ENCODE data around the gene NAA10. TPM values are rescaled to one million over a fixed set of nuclear protein-coding genes. Genes with fewer than 3 reads are reported as not detected.

NAA10 gene
- total RNA-seq, 1 donor from 2014 or later = 127 TPM

Other genes starting within 250 kb of the NAA10 start
- gene SLC6A8, start 247.1 kb downstream of the NAA10 start, total RNA-seq = 2.2 and 2.5 TPM in 2 replicates
- 154 TPM in 2 replicates for gene BCAP31, start 210.7 kb downstream of the NAA10 start, total RNA-seq
- gene ABCD1, start 210.2 kb downstream of the NAA10 start, total RNA-seq = 8.8 and 10.1 TPM in 2 replicates
- 0.62 and 0.91 TPM in 2 replicates for gene PLXNB3, start 170.8 kb downstream of the NAA10 start, total RNA-seq
- gene SRPK3, start 154.0 kb downstream of the NAA10 start, total RNA-seq = not detected in 2 replicates
- gene IDH3G, start 140.7 kb downstream of the NAA10 start, total RNA-seq = 70.8 and 72.4 TPM in 2 replicates
- 282 and 303 TPM in 2 replicates for gene SSR4, start 140.4 kb downstream of the NAA10 start, total RNA-seq
- gene PDZD4, start 104.5 kb downstream of the NAA10 start, total RNA-seq = 0.23 and 0.91 TPM in 2 replicates
- gene L1CAM, start 48.9 kb downstream of the NAA10 start, total RNA-seq = 0.83 and 0.98 TPM in 2 replicates
- not detected in 2 replicates for gene AVPR2, start 30.4 kb downstream of the NAA10 start, total RNA-seq
- gene ARHGAP4, start 8.8 kb downstream of the NAA10 start, total RNA-seq = 128 and 135 TPM in 2 replicates
- 11.4 and 12.4 TPM in 2 replicates for gene RENBP, start 9.6 kb upstream of the NAA10 start, total RNA-seq
- 107 and 108 TPM in 2 replicates for gene HCFC1, start 36.8 kb upstream of the NAA10 start, total RNA-seq
- gene TMEM187, start 37.7 kb upstream of the NAA10 start, total RNA-seq = 2.1 and 2.7 TPM in 2 replicates
- gene IRAK1, start 84.9 kb upstream of the NAA10 start, total RNA-seq = 150 and 151 TPM in 2 replicates
- 58.2 and 58.4 TPM in 2 replicates for gene MECP2, start 162.7 kb upstream of the NAA10 start, total RNA-seq
- not detected in 2 replicates for gene OPN1LW, start 209.2 kb upstream of the NAA10 start, total RNA-seq
- not detected in 2 replicates for gene OPN1MW, start 247.6 kb upstream of the NAA10 start, total RNA-seq